Measurements from ENCODE around the gene ZCCHC2.

DNA sequence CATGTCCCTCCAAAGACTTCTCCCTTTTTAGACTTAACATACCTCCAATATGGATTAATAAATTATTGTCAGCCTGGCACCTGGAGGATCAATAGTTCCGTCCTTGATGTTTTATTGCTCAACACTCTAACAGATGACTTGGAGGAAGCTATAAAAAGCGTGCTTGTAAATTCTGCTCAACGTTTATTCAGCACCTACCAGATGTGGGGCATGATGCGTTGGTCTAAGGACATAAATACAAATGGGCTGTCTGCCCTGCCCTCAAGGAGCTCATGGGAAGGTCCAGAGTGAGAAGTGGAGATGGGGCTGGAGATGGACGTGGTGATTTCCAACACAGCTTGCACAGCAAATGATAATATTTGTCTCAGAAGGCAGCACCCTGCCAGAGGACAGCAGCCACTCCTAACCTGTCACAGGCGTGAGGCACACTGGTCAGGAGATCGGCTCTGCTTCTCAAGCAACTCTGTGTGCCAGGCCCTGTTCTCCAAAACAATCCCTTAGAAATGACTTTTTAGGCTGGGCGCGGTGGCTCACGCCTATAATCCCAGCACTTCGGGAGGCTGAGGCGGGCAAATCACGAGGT is 25.5 kb upstream of the ZCCHC2 start:
- TF ChIP-seq CTCF (IDR thresholded peaks at IDR 0.05 in 8 of 11, conservative IDR thresholded peaks at IDR 0.05 in 3 of 11) (no peak), POLR2A (IDR thresholded peaks at IDR 0.05) (no peak)
